Measurements from ENCODE around the gene CRY1.

DNA sequence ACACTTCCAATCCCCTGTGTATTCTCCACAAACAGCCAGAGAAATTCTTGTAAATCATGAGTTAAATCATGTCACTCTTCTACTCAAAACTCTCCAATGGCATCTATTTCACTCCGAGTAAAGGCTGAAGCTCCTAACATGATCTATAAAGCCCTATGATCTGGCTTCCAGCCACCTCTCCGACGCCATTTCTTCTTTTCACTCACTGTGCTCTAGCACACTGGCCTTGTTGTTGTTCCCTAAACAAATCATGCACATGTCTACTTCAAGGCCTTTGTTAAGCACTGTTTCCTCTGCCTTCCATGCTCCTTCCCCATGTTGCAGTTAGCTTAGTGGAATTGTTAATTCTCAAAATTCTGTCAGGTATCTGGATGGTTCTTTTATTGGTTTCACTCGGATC, 76.3 kb downstream of the CRY1 start:
- TF ChIP-seq MAX (IDR thresholded peaks at IDR 0.05; ENCODE audit: low read depth, low read length), result no peak
- no peak for TF ChIP-seq CTCF (IDR thresholded peaks at IDR 0.05; ENCODE audit: low read depth, low read length)
- TF ChIP-seq POLR2A (IDR thresholded peaks at IDR 0.05; ENCODE audit: extremely low read depth, insufficient read length), result no peak
- no peak for TF ChIP-seq MYC (IDR thresholded peaks at IDR 0.05; ENCODE audit: low read depth, low read length)

Data from NB4 (cell line).